KMS-11 (cell line): ENCODE results near the gene CD82.

ENCODE experiments used
- H2AFZ ChIP-seq: fragments of 200-600 bp; sonication (generic); 2 replicates; pipeline ENCODE4 v1.6.1; 2016; ENCODE audit warnings: antibody characterized with exemption, mixed run types, low read depth
- H3K27ac ChIP-seq: fragments of 200-600 bp; sonication (generic); 2 replicates; pipeline ENCODE4 v1.6.1; 2016; ENCODE audit warnings: mild to moderate bottlenecking, mixed run types
- H3K27me3 ChIP-seq: fragments of 200-600 bp; sonication (generic); 2 replicates; pipeline ENCODE4 v1.6.1; 2017; ENCODE audit warnings: mild to moderate bottlenecking, low read depth, mixed run types, moderate library complexity; ENCODE audit not compliant: insufficient read depth
- H3K36me3 ChIP-seq: fragments of 200-600 bp; sonication (generic); 2 replicates; pipeline ENCODE4 v1.6.1; 2017; ENCODE audit warnings: mild to moderate bottlenecking, mixed run types; ENCODE audit not compliant: insufficient read depth
- H3K4me1 ChIP-seq: fragments of 200-600 bp; sonication (generic); 2 replicates; pipeline ENCODE4 v1.6.1; 2016; ENCODE audit warnings: mild to moderate bottlenecking, low read depth, mixed run types; ENCODE audit not compliant: poor library complexity, severe bottlenecking
- H3K4me2 ChIP-seq: fragments of 200-600 bp; sonication (generic); 2 replicates; pipeline ENCODE4 v1.7.0; 2016; ENCODE audit warnings: mild to moderate bottlenecking, mixed run types
- H3K4me3 ChIP-seq: fragments of 200-600 bp; sonication (generic); IDR thresholded peaks from 2 replicates; pipeline ENCODE4 v1.6.1; 2017; ENCODE audit warnings: low read depth, low read length, mixed read lengths; ENCODE audit not compliant: insufficient read depth
- H3K79me2 ChIP-seq: fragments of 200-600 bp; sonication (generic); 2 replicates; pipeline ENCODE4 v1.6.1; 2016; ENCODE audit warnings: low read depth, mixed run types; ENCODE audit not compliant: insufficient read depth
- H3K9ac ChIP-seq: fragments of 200-600 bp; sonication (generic); 2 replicates; pipeline ENCODE4 v1.6.1; 2016; ENCODE audit warnings: mild to moderate bottlenecking, mixed run types
- H4K20me1 ChIP-seq: fragments of 200-600 bp; sonication (generic); 2 replicates; pipeline ENCODE4 v1.6.1; 2016; ENCODE audit warnings: mild to moderate bottlenecking, mixed run types; ENCODE audit not compliant: insufficient read depth
- TF ChIP-seq, protein P1 (sequence below): fragments of 200-600 bp; sonication (generic); conservative IDR thresholded peaks from 2 replicates; pipeline ENCODE4 v1.6.1; 2017; ENCODE audit warnings: low read depth, mild to moderate bottlenecking, antibody characterized with exemption, low read length, moderate library complexity, mixed read lengths

CD82 gene

DNA sequence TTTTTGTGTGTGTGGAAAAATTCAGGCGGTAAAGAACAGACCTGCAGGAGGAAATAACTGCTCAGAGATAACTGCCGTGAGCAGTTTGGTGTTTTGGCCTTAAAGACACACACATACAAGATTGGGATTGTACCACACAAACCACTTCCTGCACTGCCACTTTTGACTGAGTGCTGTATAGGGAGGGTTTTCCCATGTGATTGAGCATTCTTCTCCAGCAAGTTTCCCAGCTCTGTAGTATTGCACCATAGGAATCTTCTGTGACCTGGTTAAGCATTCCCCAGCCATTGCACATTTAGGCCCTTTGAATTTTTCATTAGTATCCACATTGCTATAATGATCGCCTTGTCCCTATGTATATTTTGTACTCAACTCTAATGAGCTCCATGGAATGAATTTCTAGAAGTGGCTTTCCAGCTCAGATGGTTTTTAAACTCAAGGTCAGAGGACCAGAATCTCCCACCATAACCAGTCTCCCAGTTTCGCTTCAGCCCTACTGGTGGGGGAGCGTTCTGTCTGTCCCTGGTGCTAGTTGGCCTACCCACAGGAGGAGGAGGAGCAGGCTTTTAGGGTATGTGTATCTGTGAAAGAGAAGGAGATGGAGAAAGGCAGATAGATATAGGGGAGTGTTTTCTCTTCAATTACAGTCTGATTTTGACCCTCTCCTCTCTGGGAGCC lies 9.3 kb downstream of the CD82 start:
- H3K27ac ChIP-seq, result peak overlapping the region; percentile 51
- peak overlapping the region; percentile 67 for H3K4me2 ChIP-seq
- H3K4me3 ChIP-seq, result no peak overlapping the region
- H3K27me3 ChIP-seq, result no peaks in the 10 kb centered on the region
- H3K79me2 ChIP-seq, result no peaks in the 10 kb centered on the region
- peaks cover 29% of the 10 kb centered on the region for H3K4me1 ChIP-seq
- H2AFZ ChIP-seq, result 0 out of 2 replicates have a peak overlapping the region, but pooled peaks have one; percentile 27
- TF ChIP-seq, protein P1, sequence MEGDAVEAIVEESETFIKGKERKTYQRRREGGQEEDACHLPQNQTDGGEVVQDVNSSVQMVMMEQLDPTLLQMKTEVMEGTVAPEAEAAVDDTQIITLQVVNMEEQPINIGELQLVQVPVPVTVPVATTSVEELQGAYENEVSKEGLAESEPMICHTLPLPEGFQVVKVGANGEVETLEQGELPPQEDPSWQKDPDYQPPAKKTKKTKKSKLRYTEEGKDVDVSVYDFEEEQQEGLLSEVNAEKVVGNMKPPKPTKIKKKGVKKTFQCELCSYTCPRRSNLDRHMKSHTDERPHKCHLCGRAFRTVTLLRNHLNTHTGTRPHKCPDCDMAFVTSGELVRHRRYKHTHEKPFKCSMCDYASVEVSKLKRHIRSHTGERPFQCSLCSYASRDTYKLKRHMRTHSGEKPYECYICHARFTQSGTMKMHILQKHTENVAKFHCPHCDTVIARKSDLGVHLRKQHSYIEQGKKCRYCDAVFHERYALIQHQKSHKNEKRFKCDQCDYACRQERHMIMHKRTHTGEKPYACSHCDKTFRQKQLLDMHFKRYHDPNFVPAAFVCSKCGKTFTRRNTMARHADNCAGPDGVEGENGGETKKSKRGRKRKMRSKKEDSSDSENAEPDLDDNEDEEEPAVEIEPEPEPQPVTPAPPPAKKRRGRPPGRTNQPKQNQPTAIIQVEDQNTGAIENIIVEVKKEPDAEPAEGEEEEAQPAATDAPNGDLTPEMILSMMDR, result no peak; the same call in 1 of the 2 replicates
- no peaks in the 10 kb centered on the region for H3K36me3 ChIP-seq
- H3K9ac ChIP-seq, result peak overlapping the region; percentile 11; the same call in 1 of the 2 replicates
- H4K20me1 ChIP-seq, result no peaks in the 10 kb centered on the region

DNA sequence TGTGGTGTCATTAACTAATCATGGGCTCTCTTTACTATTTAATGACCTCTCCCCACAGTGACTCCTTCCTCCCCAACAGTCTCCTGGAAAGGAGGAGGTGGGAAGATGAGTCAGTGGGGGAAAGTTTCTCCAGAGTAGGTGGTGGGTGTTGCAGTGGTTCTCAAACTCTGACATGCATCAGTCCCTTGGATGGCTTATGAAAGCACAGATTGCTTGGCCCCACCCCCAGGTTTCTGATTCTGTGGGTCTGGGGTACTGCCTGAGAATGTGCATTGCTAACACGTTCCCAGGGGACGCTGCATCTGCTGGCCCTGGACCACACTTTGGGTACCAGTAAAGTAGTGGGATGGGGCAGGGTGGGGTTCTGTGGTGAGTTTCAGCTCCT lies 9.8 kb downstream of the CD82 start:
- Histone ChIP-seq H3K4me1 (peaks cover 27% of the 10 kb centered on the region), H2AFZ (no peak overlapping the region), H3K36me3 (no peaks in the 10 kb centered on the region), H3K9ac (no peak overlapping the region), H3K4me3 (no peak overlapping the region), H3K27ac (no peak overlapping the region), H4K20me1 (no peaks in the 10 kb centered on the region), H3K79me2 (no peaks in the 10 kb centered on the region), H3K27me3 (no peaks in the 10 kb centered on the region), H3K4me2 (peak overlapping the region; percentile 67)
- TF ChIP-seq, protein P1, result no peak

DNA sequence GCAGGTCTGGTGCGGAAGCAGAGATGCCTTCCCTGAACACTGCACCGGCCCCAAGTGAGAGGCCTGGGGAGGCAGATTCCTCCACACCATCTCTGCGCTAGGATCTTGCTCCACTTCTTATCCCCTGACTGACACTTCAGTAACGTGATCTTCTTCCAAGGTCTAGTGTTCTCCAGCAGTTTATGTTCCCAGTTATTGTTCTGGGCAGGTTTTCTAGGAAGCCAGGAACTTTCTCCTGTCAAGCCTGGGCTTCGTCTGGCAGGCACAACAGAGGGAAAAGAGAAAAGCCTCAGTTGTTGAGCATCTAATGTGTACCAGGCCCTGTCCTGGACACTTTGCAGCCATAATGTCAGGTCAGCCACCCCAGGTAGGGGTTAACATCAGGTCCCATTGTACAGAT lies 10.5 kb downstream of the CD82 start:
- no peak overlapping the region for H3K27ac ChIP-seq
- no peak overlapping the region for H2AFZ ChIP-seq
- no peaks in the 10 kb centered on the region for H3K36me3 ChIP-seq
- H3K79me2 ChIP-seq, result no peaks in the 10 kb centered on the region
- H4K20me1 ChIP-seq, result no peaks in the 10 kb centered on the region
- H3K4me3 ChIP-seq, result no peak overlapping the region
- no peaks in the 10 kb centered on the region for H3K27me3 ChIP-seq
- no peak overlapping the region for H3K4me2 ChIP-seq
- TF ChIP-seq, protein P1, result no peak
- H3K9ac ChIP-seq, result no peak overlapping the region
- peaks cover 27% of the 10 kb centered on the region for H3K4me1 ChIP-seq

DNA sequence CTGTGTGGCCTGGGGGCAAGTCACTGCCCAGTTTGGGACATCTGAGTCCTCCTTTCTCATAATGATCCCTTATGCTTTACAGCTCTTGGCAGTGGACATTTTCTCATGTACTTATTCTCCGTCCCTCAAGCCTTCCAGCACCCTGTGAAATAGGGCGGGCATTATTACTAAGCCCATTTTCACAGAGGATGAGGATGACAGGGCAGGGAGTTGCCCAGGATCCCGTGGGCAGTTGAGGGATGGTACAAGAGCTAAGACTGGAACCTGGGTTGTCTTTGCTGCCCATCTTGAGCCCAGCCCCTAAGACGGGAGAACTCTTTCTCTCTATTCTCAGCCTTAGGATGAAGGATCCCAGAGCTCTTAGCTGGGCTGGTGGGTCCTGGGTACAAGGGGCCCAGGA lies 11.2 kb downstream of the CD82 start:
- Histone ChIP-seq H4K20me1 (no peaks in the 10 kb centered on the region), H3K4me3 (no peak overlapping the region), H3K36me3 (no peaks in the 10 kb centered on the region), H3K9ac (no peak overlapping the region), H3K4me1 (peaks cover 27% of the 10 kb centered on the region), H3K27ac (no peak overlapping the region), H2AFZ (no peak overlapping the region), H3K4me2 (no peak overlapping the region), H3K27me3 (no peaks in the 10 kb centered on the region), H3K79me2 (no peaks in the 10 kb centered on the region)
- TF ChIP-seq, protein P1, result no peak
